ENCODE results near the gene SRSF11.

The SRSF11 gene

GRCh38 chr1:70210820-70211219 is 10.4 kb upstream of the SRSF11 start:
- Histone ChIP-seq H3K79me2 (ENCODE audit: control insufficient read depth, low read length) (peaks cover 99% of the 10 kb centered on the region), H3K4me2 (ENCODE audit: low read length) (no peak overlapping the region)
- TF ChIP-seq EZH2phosphoT487 (IDR thresholded peaks at IDR 0.05; ENCODE audit: borderline replicate concordance, low read length) (no peak), CTCF (IDR thresholded peaks at IDR 0.05; ENCODE audit: low read depth, low read length, poor library complexity, severe bottlenecking) (no peak)

GRCh38 chr1:70211541-70211940 is 9.6 kb upstream of the SRSF11 start:
- H3K4me2 ChIP-seq (ENCODE audit: low read length) = no peak overlapping the region
- no peaks in the 10 kb centered on the region for H3K9me3 ChIP-seq (ENCODE audit: control insufficient read depth, insufficient read depth, low read length)
- H3K36me3 ChIP-seq (ENCODE audit: control insufficient read depth, low read length) = peaks cover 51% of the 10 kb centered on the region

More at GRCh38 chr1:70210820-70211219, 10.4 kb upstream of the SRSF11 start:
- H3K9me2 ChIP-seq (replicated peaks; ENCODE audit: control insufficient read depth, low read length) = no peaks in the 10 kb centered on the region
- H4K20me1 ChIP-seq (ENCODE audit: control insufficient read depth, insufficient read depth, low read depth, low read length) = no peaks in the 10 kb centered on the region; the same call in none of the 2 replicates
- no peaks in the 10 kb centered on the region for H3K27me3 ChIP-seq (ENCODE audit: control insufficient read depth, low read length)
- no peak overlapping the region for H3K27ac ChIP-seq (ENCODE audit: low read depth, low read length)
- H3K4me3 ChIP-seq (ENCODE audit: low read length) = no peak overlapping the region
- peaks cover 5% of the 10 kb centered on the region; the same call in 1 of the 2 replicates for H3F3A ChIP-seq (ENCODE audit: control insufficient read depth, insufficient read depth)
- no peaks in the 10 kb centered on the region for H3K9me3 ChIP-seq (ENCODE audit: control insufficient read depth, insufficient read depth, low read length)
- H3K4me1 ChIP-seq (ENCODE audit: control insufficient read depth, low read length) = peaks cover 22% of the 10 kb centered on the region
- peaks cover 47% of the 10 kb centered on the region for H3K36me3 ChIP-seq (ENCODE audit: control insufficient read depth, low read length)

GRCh38 chr1:70220015-70220414 is 1.2 kb upstream of the SRSF11 start:
- Histone ChIP-seq H3K36me3 (ENCODE audit: control insufficient read depth, low read length) (peaks cover 51% of the 10 kb centered on the region), H3K4me2 (ENCODE audit: low read length) (peak overlapping the region; percentile 58), H3F3A (ENCODE audit: control insufficient read depth, insufficient read depth) (peaks cover 16% of the 10 kb centered on the region), H3K4me3 (ENCODE audit: low read length) (peak overlapping the region; percentile 12; the same call in 1 of the 2 replicates), H3K27me3 (ENCODE audit: control insufficient read depth, low read length) (no peaks in the 10 kb centered on the region), H3K4me1 (ENCODE audit: control insufficient read depth, low read length) (peaks cover 47% of the 10 kb centered on the region), H3K9me3 (ENCODE audit: control insufficient read depth, insufficient read depth, low read length) (no peaks in the 10 kb centered on the region), H3K27ac (ENCODE audit: low read depth, low read length) (peak overlapping the region; percentile 86), H3K79me2 (ENCODE audit: control insufficient read depth, low read length) (peaks cover 97% of the 10 kb centered on the region), H4K20me1 (ENCODE audit: control insufficient read depth, insufficient read depth, low read depth, low read length) (peaks cover 29% of the 10 kb centered on the region), H3K9me2 (replicated peaks; ENCODE audit: control insufficient read depth, low read length) (no peaks in the 10 kb centered on the region)
- TF ChIP-seq CTCF (IDR thresholded peaks at IDR 0.05; ENCODE audit: low read depth, low read length, poor library complexity, severe bottlenecking) = no peak
- no peak for TF ChIP-seq EZH2phosphoT487 (IDR thresholded peaks at IDR 0.05; ENCODE audit: borderline replicate concordance, low read length)

More at GRCh38 chr1:70211541-70211940, 9.6 kb upstream of the SRSF11 start:
- Histone ChIP-seq H3F3A (ENCODE audit: control insufficient read depth, insufficient read depth) (peaks cover 5% of the 10 kb centered on the region; the same call in 1 of the 2 replicates), H3K27ac (ENCODE audit: low read depth, low read length) (no peak overlapping the region), H4K20me1 (ENCODE audit: control insufficient read depth, insufficient read depth, low read depth, low read length) (no peaks in the 10 kb centered on the region; the same call in none of the 2 replicates), H3K79me2 (ENCODE audit: control insufficient read depth, low read length) (peaks cover 99% of the 10 kb centered on the region), H3K27me3 (ENCODE audit: control insufficient read depth, low read length) (no peaks in the 10 kb centered on the region), H3K9me2 (replicated peaks; ENCODE audit: control insufficient read depth, low read length) (no peaks in the 10 kb centered on the region), H3K4me3 (ENCODE audit: low read length) (no peak overlapping the region), H3K4me1 (ENCODE audit: control insufficient read depth, low read length) (peaks cover 20% of the 10 kb centered on the region)
- TF ChIP-seq CTCF (IDR thresholded peaks at IDR 0.05; ENCODE audit: low read depth, low read length, poor library complexity, severe bottlenecking) (no peak), EZH2phosphoT487 (IDR thresholded peaks at IDR 0.05; ENCODE audit: borderline replicate concordance, low read length) (no peak)

Measured in DOHH2 (cell line).